Neural cell (in vitro differentiated cells): ENCODE data around the gene COG7. TPM values are rescaled to one million over a fixed set of nuclear protein-coding genes. Genes with fewer than 3 reads are reported as not detected.

Experiments
- H2AFZ ChIP-seq: fragments of 200-600, 300-800 bp; sonication (generic), shearing (Covaris generic); 2 replicates; pipeline ENCODE4 v1.6.0; 2014; ENCODE audit warnings: low read depth, mild to moderate bottlenecking, antibody characterized with exemption, low read length, moderate library complexity
- H3F3A ChIP-seq: fragments of 200-600 bp; shearing (Covaris generic); 2 replicates; pipeline ENCODE4 v1.6.1; 2016; ENCODE audit warnings: mild to moderate bottlenecking, moderate library complexity, mixed read lengths, antibody characterized with exemption, low read length; ENCODE audit not compliant: insufficient read depth, poor library complexity, severe bottlenecking
- H3K27ac ChIP-seq: fragments of 200-600, 300-800 bp; sonication (generic), shearing (Covaris generic); 2 replicates; pipeline ENCODE4 v1.5.1; 2014; ENCODE audit warnings: mild to moderate bottlenecking, low read length, moderate library complexity
- H3K27me3 ChIP-seq: fragments of 300-800, 200-600 bp; sonication (generic), shearing (Covaris generic); 2 replicates; pipeline ENCODE4 v1.6.0; 2014; ENCODE audit warnings: mild to moderate bottlenecking, low read depth, low read length, moderate library complexity; ENCODE audit not compliant: insufficient read depth
- H3K36me3 ChIP-seq: fragments of 300-800, 200-600 bp; sonication (generic), shearing (Covaris generic); 2 replicates; pipeline ENCODE4 v1.5.1; 2014; ENCODE audit warnings: mild to moderate bottlenecking, antibody characterized with exemption, low read length, moderate library complexity; ENCODE audit not compliant: insufficient read depth
- H3K4me2 ChIP-seq: fragments of 300-800, 200-600 bp; sonication (generic), shearing (Covaris generic); 2 replicates; pipeline ENCODE4 v1.6.0; 2014; ENCODE audit warnings: mild to moderate bottlenecking, low read length
- H3K4me3 ChIP-seq: fragments of 300-800, 200-600 bp; sonication (generic), shearing (Covaris generic); 2 replicates; pipeline ENCODE4 v1.5.1; 2014; ENCODE audit warnings: mild to moderate bottlenecking, low read length, moderate library complexity
- H3K79me2 ChIP-seq: fragments of 200-600 bp; shearing (Covaris generic); replicated peaks from 2 replicates; pipeline ENCODE4 v1.6.0; 2014; ENCODE audit warnings: mild to moderate bottlenecking, low read length, moderate library complexity; ENCODE audit not compliant: insufficient read depth
- H3K9ac ChIP-seq: fragments of 300-800, 200-600 bp; sonication (generic), shearing (Covaris generic); 2 replicates; pipeline ENCODE4 v1.6.1; 2016; ENCODE audit warnings: mild to moderate bottlenecking, low read length, mixed read lengths
- H3K9me2 ChIP-seq: fragments of 200-600 bp; shearing (Covaris generic); 2 replicates; pipeline ENCODE4 v1.6.1; 2016; ENCODE audit warnings: mild to moderate bottlenecking, low read length, mixed read lengths; ENCODE audit not compliant: insufficient read depth
- H3K9me3 ChIP-seq: fragments of 200-600, 300-800 bp; sonication (generic), shearing (Covaris generic); 2 replicates; pipeline ENCODE4 v1.6.1; 2016; ENCODE audit warnings: mild to moderate bottlenecking, mixed run types, low read length, moderate library complexity, mixed read lengths
- H4K20me1 ChIP-seq: fragments of 200-600 bp; shearing (Covaris generic); 2 replicates; pipeline ENCODE4 v1.6.1; 2016; ENCODE audit warnings: mild to moderate bottlenecking, mixed run types; ENCODE audit not compliant: insufficient read depth
- CTCF ChIP-seq: fragments of 450-650 bp; IDR thresholded peaks from 2 replicates; pipeline ENCODE4 v1.5.1; 2014; ENCODE audit warnings: antibody characterized with exemption, mild to moderate bottlenecking, moderate library complexity; ENCODE audit not compliant: poor library complexity, severe bottlenecking
- EP300 ChIP-seq: fragments of 450-650 bp; conservative IDR thresholded peaks from 2 replicates; pipeline ENCODE4 v1.6.1; 2014; ENCODE audit warnings: antibody characterized with exemption, mild to moderate bottlenecking, moderate library complexity; ENCODE audit not compliant: poor library complexity, severe bottlenecking
- EZH2 ChIP-seq: fragments of 200-600, 300-800 bp; shearing (Covaris generic), sonication (generic); IDR thresholded peaks from 2 replicates; pipeline ENCODE4 v1.6.1; 2014; ENCODE audit warnings: antibody characterized with exemption, low read length, borderline replicate concordance, mild to moderate bottlenecking; ENCODE audit not compliant: insufficient read depth, poor library complexity, severe bottlenecking
- MXI1 ChIP-seq: fragments of 450-650 bp; conservative IDR thresholded peaks from 2 replicates; pipeline ENCODE4 v1.6.1; 2014; ENCODE audit warnings: antibody characterized with exemption, mild to moderate bottlenecking; ENCODE audit not compliant: poor library complexity, severe bottlenecking
- POLR2AphosphoS5 ChIP-seq: IDR thresholded peaks from 2 replicates; pipeline ENCODE4 v1.6.1; 2012
- RAD21 ChIP-seq: fragments of 450-650 bp; conservative IDR thresholded peaks from 2 replicates; pipeline ENCODE4 v1.6.1; 2014; ENCODE audit warnings: antibody characterized with exemption, mild to moderate bottlenecking, moderate library complexity
- SMC3 ChIP-seq: fragments of 450-650 bp; conservative IDR thresholded peaks from 2 replicates; pipeline ENCODE4 v1.6.1; 2014; ENCODE audit warnings: antibody characterized with exemption, mild to moderate bottlenecking, moderate library complexity; ENCODE audit not compliant: poor library complexity
- TAF1 ChIP-seq: IDR thresholded peaks from 2 replicates; pipeline ENCODE4 v1.6.1; 2012; ENCODE audit warnings: low read depth
- polyA plus RNA-seq: library from polyadenylated mRNA; depleted of rRNA; stranded (reverse); fragments of >200 nt; gene quantifications from 2 replicates; pipeline ENCODE4 v1.2.3, GENCODE V29; 2014
- TF ChIP-seq, protein P1 (sequence below): IDR thresholded peaks from 2 replicates; pipeline ENCODE4 v1.6.1; 2012; ENCODE audit warnings: borderline replicate concordance

Gene COG7
- polyA plus RNA-seq, 1 donor from 2014 or later = 16.2 TPM

- TF ChIP-seq EP300 (no peak), RAD21 (no peak), POLR2AphosphoS5 (no peak), EZH2 (no peak), TAF1 (no peak)
- TF ChIP-seq, protein P1, sequence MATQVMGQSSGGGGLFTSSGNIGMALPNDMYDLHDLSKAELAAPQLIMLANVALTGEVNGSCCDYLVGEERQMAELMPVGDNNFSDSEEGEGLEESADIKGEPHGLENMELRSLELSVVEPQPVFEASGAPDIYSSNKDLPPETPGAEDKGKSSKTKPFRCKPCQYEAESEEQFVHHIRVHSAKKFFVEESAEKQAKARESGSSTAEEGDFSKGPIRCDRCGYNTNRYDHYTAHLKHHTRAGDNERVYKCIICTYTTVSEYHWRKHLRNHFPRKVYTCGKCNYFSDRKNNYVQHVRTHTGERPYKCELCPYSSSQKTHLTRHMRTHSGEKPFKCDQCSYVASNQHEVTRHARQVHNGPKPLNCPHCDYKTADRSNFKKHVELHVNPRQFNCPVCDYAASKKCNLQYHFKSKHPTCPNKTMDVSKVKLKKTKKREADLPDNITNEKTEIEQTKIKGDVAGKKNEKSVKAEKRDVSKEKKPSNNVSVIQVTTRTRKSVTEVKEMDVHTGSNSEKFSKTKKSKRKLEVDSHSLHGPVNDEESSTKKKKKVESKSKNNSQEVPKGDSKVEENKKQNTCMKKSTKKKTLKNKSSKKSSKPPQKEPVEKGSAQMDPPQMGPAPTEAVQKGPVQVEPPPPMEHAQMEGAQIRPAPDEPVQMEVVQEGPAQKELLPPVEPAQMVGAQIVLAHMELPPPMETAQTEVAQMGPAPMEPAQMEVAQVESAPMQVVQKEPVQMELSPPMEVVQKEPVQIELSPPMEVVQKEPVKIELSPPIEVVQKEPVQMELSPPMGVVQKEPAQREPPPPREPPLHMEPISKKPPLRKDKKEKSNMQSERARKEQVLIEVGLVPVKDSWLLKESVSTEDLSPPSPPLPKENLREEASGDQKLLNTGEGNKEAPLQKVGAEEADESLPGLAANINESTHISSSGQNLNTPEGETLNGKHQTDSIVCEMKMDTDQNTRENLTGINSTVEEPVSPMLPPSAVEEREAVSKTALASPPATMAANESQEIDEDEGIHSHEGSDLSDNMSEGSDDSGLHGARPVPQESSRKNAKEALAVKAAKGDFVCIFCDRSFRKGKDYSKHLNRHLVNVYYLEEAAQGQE = no peak
- Histone ChIP-seq H3K4me3 (no peak overlapping the region), H3K9ac (no peak overlapping the region)
Observed at GRCh38 chr16:23398987-23399805, 53.8 kb downstream of the COG7 start.

GRCh38 chr16:23397464-23397863, 55.5 kb downstream of the COG7 start:
- H3K4me3 ChIP-seq = no peak overlapping the region
- no peaks in the 10 kb centered on the region for H3K36me3 ChIP-seq
- H3K27me3 ChIP-seq = no peaks in the 10 kb centered on the region
- H3F3A ChIP-seq = no peaks in the 10 kb centered on the region
- no peaks in the 10 kb centered on the region for H3K9me3 ChIP-seq
- no peaks in the 10 kb centered on the region for H3K79me2 ChIP-seq
- no peak overlapping the region for H2AFZ ChIP-seq
- H4K20me1 ChIP-seq = no peaks in the 10 kb centered on the region
- H3K4me2 ChIP-seq = no peak overlapping the region
- TF ChIP-seq TAF1 (no peak), RAD21 (no peak), POLR2AphosphoS5 (no peak), EZH2 (no peak), EP300 (no peak), CTCF (no peak), SMC3 (no peak), MXI1 (no peak)
- TF ChIP-seq, protein P1 = no peak
- no peak overlapping the region for H3K9ac ChIP-seq
- no peaks in the 10 kb centered on the region for H3K9me2 ChIP-seq
- H3K27ac ChIP-seq = no peak overlapping the region

More at GRCh38 chr16:23398987-23399805, 53.8 kb downstream of the COG7 start:
- Histone ChIP-seq H3K9me3 (no peaks in the 10 kb centered on the region), H2AFZ (no peak overlapping the region), H3K27me3 (no peaks in the 10 kb centered on the region), H3K36me3 (no peaks in the 10 kb centered on the region), H3K9me2 (no peaks in the 10 kb centered on the region), H3K27ac (no peak overlapping the region), H4K20me1 (no peaks in the 10 kb centered on the region), H3K4me2 (no peak overlapping the region), H3F3A (no peaks in the 10 kb centered on the region), H3K79me2 (no peaks in the 10 kb centered on the region)
